SK-N-SH (cell line): ENCODE data around the gene CANT1. TPM values are rescaled to one million over a fixed set of nuclear protein-coding genes. Genes with fewer than 3 reads are reported as not detected.

Experiments
- CTCF ChIA-PET: fragments of 300-600, 350-600 bp; formaldehyde crosslinking; extraction: SDS; loops from one replicate; lab custom pipeline; 2021; lab: Yijun Ruan, JAX
- POLR2A ChIA-PET: fragments of 350-600 bp; sonication (Branson Sonifier 250); formaldehyde crosslinking; extraction: SDS; loops from one replicate; lab custom pipeline; 2020; ENCODE audit warnings: antibody characterized with exemption, inconsistent platforms; lab: Yijun Ruan, JAX
- DNase-seq: peaks from one replicate; pipeline ENCODE4 v3.0.0; 2012
- H2AFZ ChIP-seq: fragments of 200-600 bp; sonication (generic); 2 replicates; pipeline ENCODE4 v1.8.1; 2016; ENCODE audit warnings: antibody characterized with exemption, mild to moderate bottlenecking, low read depth
- H3F3A ChIP-seq: fragments of 200-600 bp; sonication (generic); replicated peaks from 2 replicates; pipeline ENCODE3; 2016; ENCODE audit warnings: antibody characterized with exemption, mild to moderate bottlenecking; ENCODE audit not compliant: insufficient read depth
- H3K27ac ChIP-seq, 2 experiments: fragments of 200-500 bp in 1 of 2; fragments of 200-600 bp in 1 of 2; sonication (Bioruptor generic) in 1 of 2; sonication (generic), shearing (Covaris generic) in 1 of 2; 2 replicates each; pipeline versions ENCODE4 v1.5.1 to v1.6.1; 2014 to 2016; ENCODE audit warnings: low read depth in 2 of 2, inconsistent platforms in 1 of 2, low read length in 1 of 2, mild to moderate bottlenecking in 1 of 2, mixed read lengths in 1 of 2
- H3K27me3 ChIP-seq: fragments of 200-600 bp; sonication (generic), shearing (Covaris generic); 2 replicates; pipeline ENCODE4 v1.6.1; 2016; ENCODE audit warnings: mixed run types; ENCODE audit not compliant: insufficient read depth
- H3K36me3 ChIP-seq, 2 experiments: fragments of 200-500 bp in 1 of 2; fragments of 200-600 bp in 1 of 2; sonication (Bioruptor generic) in 1 of 2; sonication (generic) in 1 of 2; replicated peaks in 1 of 2; 2 replicates each; pipeline versions ENCODE3 to v1.5.1; 2014 to 2016; ENCODE audit warnings: low read length in 1 of 2, mild to moderate bottlenecking in 1 of 2; ENCODE audit not compliant: insufficient read depth in 2 of 2, control insufficient read depth in 1 of 2
- H3K4me1 ChIP-seq, 2 experiments: fragments of 200-500 bp in 1 of 2; fragments of 200-600 bp in 1 of 2; sonication (Bioruptor generic) in 1 of 2; sonication (generic), shearing (Covaris generic) in 1 of 2; 2 replicates each; pipeline versions ENCODE4 v1.5.1 to v1.6.1; 2014 to 2016; ENCODE audit warnings: low read depth in 1 of 2, low read length in 1 of 2, mixed run types in 1 of 2; ENCODE audit not compliant: insufficient read depth in 2 of 2, control insufficient read depth in 1 of 2
- H3K4me2 ChIP-seq: fragments of 200-600 bp; sonication (generic), shearing (Covaris generic); 2 replicates; pipeline ENCODE4 v1.6.1; 2017; ENCODE audit warnings: mixed run types
- H3K4me3 ChIP-seq, 2 experiments: fragments of 200-500 bp in 1 of 2; fragments of 200-600 bp in 1 of 2; sonication (Bioruptor generic) in 1 of 2; sonication (generic), shearing (Covaris generic) in 1 of 2; 2 replicates each; pipeline versions ENCODE4 v1.5.1 to v1.8.1; 2014 to 2016; ENCODE audit warnings: low read depth in 2 of 2, inconsistent platforms in 1 of 2, low read length in 1 of 2, mild to moderate bottlenecking in 1 of 2, mixed read lengths in 1 of 2, moderate library complexity in 1 of 2
- H3K79me2 ChIP-seq: fragments of 200-600 bp; sonication (generic); 2 replicates; pipeline ENCODE4 v1.8.1; 2017; ENCODE audit warnings: mild to moderate bottlenecking; ENCODE audit not compliant: insufficient read depth
- H3K9ac ChIP-seq: fragments of 200-600 bp; sonication (generic); 2 replicates; pipeline ENCODE4 v1.6.1; 2017; ENCODE audit warnings: mixed run types
- H3K9me2 ChIP-seq: fragments of 200-600 bp; sonication (generic); 2 replicates; pipeline ENCODE4 v1.6.1; 2017; ENCODE audit warnings: mixed run types
- H3K9me3 ChIP-seq: fragments of 200-600 bp; sonication (generic); 2 replicates; pipeline ENCODE4 v1.6.1; 2017; ENCODE audit warnings: mixed run types, mild to moderate bottlenecking, moderate library complexity
- H4K20me1 ChIP-seq: fragments of 200-600 bp; sonication (generic); 2 replicates; pipeline ENCODE4 v1.6.1; 2017; ENCODE audit warnings: mild to moderate bottlenecking, mixed run types; ENCODE audit not compliant: insufficient read depth
- CHD2 ChIP-seq: fragments of 150-350 bp; IDR thresholded peaks from 2 replicates; pipeline ENCODE4 v1.6.1; 2018; ENCODE audit warnings: low read length; ENCODE audit not compliant: partially characterized antibody
- ELF1 ChIP-seq: IDR thresholded peaks from 2 replicates; pipeline ENCODE4 v1.4.0; 2012
- EZH2phosphoT487 ChIP-seq: fragments of 200-600 bp; sonication (generic); IDR thresholded peaks from 2 replicates; pipeline ENCODE4 v1.6.1; 2017; ENCODE audit warnings: low read depth, mixed run types, mild to moderate bottlenecking, antibody characterized with exemption, moderate library complexity, borderline replicate concordance
- FOXM1 ChIP-seq: IDR thresholded peaks from 2 replicates; pipeline ENCODE4 v1.4.0; 2012; ENCODE audit warnings: low read depth, mild to moderate bottlenecking
- GABPA ChIP-seq: IDR thresholded peaks from 2 replicates; pipeline ENCODE4 v1.4.0; 2012; ENCODE audit warnings: low read depth, mild to moderate bottlenecking
- GATA2 ChIP-seq: sonication (generic); formaldehyde crosslinking; IDR thresholded peaks from 2 replicates; pipeline ENCODE4 v1.5.0; 2020; ENCODE audit warnings: mild to moderate bottlenecking, missing genetic modification reagents
- MEF2A ChIP-seq: IDR thresholded peaks from 2 replicates; pipeline ENCODE4 v1.4.0; 2012; ENCODE audit warnings: low read depth, borderline replicate concordance
- MXI1 ChIP-seq: IDR thresholded peaks from 2 replicates; pipeline ENCODE4 v1.6.1; 2012; ENCODE audit warnings: mild to moderate bottlenecking, low read depth, low read length, improper control_type of control experiment
- NFIC ChIP-seq: IDR thresholded peaks from 2 replicates; pipeline ENCODE4 v1.4.0; 2012; ENCODE audit warnings: borderline replicate concordance
- POLR2AphosphoS5 ChIP-seq: IDR thresholded peaks from 2 replicates; pipeline ENCODE4 v1.6.1; 2012; ENCODE audit warnings: low read depth, low read length
- RAD21 ChIP-seq: IDR thresholded peaks from 2 replicates; pipeline ENCODE4 v1.6.1; 2012; ENCODE audit warnings: mild to moderate bottlenecking, low read length
- RCOR1 ChIP-seq: fragments of 150-350 bp; IDR thresholded peaks from 2 replicates; pipeline ENCODE4 v1.6.1; 2017; ENCODE audit warnings: antibody characterized with exemption, low read length
- RFX5 ChIP-seq: IDR thresholded peaks from 2 replicates; pipeline ENCODE4 v1.6.1; 2012; ENCODE audit warnings: mild to moderate bottlenecking, improper control_type of control experiment, low read length
- RXRA ChIP-seq: IDR thresholded peaks from 2 replicates; pipeline ENCODE4 v1.4.0; 2012; ENCODE audit warnings: low read depth, mild to moderate bottlenecking, borderline replicate concordance
- SIN3A ChIP-seq: IDR thresholded peaks from 2 replicates; pipeline ENCODE4 v1.6.1; 2012; ENCODE audit warnings: low read depth, mild to moderate bottlenecking, low read length, moderate library complexity, borderline replicate concordance
- TEAD4 ChIP-seq: IDR thresholded peaks from 2 replicates; pipeline ENCODE4 v1.4.0; 2012; ENCODE audit warnings: mild to moderate bottlenecking, borderline replicate concordance; ENCODE audit not compliant: insufficient read depth
- WGBS: methylation state at CpG from one replicate; pipeline ENCODE4 v1.1.6; 2017; ENCODE audit warnings: low lambda C conversion rate; 5-methylcytosine and 5-hydroxymethylcytosine counted together
- polyA plus RNA-seq, 3 experiments: library from polyadenylated mRNA; depleted of rRNA; stranded (reverse); fragments of >200 nt; gene quantifications; 2 replicates each; pipeline ENCODE4 v1.2.3, GENCODE V29; 2012
- TF ChIP-seq, protein P1 (sequence below): IDR thresholded peaks from 2 replicates; pipeline ENCODE4; 2012
- TF ChIP-seq, protein P2 (sequence below): IDR thresholded peaks from 2 replicates; pipeline ENCODE4 v1.6.1; 2012; ENCODE audit warnings: mild to moderate bottlenecking, low read depth, low read length, moderate library complexity
- TF ChIP-seq, protein P3 (sequence below): fragments of 150-350 bp; IDR thresholded peaks from 2 replicates; pipeline ENCODE4 v1.6.1; 2016; ENCODE audit warnings: mild to moderate bottlenecking, low read depth, low read length
- TF ChIP-seq, protein P4 (sequence below): fragments of 200-600 bp; sonication (generic); IDR thresholded peaks from 2 replicates; pipeline ENCODE4 v1.6.1; 2017; ENCODE audit warnings: antibody characterized with exemption, mild to moderate bottlenecking, moderate library complexity

The CANT1 gene
- polyA plus RNA-seq, 1 of the 3 experiments (the other 2 are of a cell fraction): 87.4 TPM

DNA sequence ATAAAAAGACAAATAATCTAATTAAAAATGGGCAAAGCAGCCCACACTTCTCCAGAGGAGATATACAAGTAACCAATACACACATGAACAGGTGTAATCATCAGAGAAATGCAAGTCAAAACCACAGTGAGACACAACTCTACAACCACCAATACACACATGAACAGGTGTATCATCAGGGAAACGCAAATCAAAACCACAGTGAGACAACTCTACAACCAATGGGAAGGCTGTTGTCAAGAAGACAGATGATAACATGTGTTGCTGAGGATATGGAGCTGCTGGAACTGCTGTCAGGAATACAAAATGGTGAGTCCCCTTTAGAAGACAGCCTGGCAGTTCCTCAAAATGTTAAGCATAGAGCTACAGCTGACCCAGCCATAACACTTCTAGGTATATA lies 42.6 kb upstream of the CANT1 start:
- POLR2A ChIA-PET: no interaction called here
- CTCF ChIA-PET: interaction anchor here (0.8 to 25.7 kb wide), 7 partner anchors 10 to 349 kb away, joined by 4 to 529 read pairs (median 13); partner anchors contain the start of gene C1QTNF1
- WGBS: 63% methylated on average over 1 of the region's 1 CpG

More for the DNA sequence above, 42.6 kb upstream of the CANT1 start:
- no peak for DNase-seq
- Histone ChIP-seq H3K79me2 (no peaks in the 10 kb centered on the region), H3K4me2 (no peak overlapping the region), H3K9ac (no peak overlapping the region), H3F3A (no peaks in the 10 kb centered on the region), H3K9me2 (no peaks in the 10 kb centered on the region), H3K4me1 (peaks cover 0 to 7% of the 10 kb centered on the region in 2 experiments; a peak in 1 of 4 replicates), H3K27ac (no peak overlapping the region), H3K9me3 (no peaks in the 10 kb centered on the region), H3K4me3 (no peak overlapping the region), H3K36me3 (no peaks in the 10 kb centered on the region), H4K20me1 (no peaks in the 10 kb centered on the region), H3K27me3 (no peaks in the 10 kb centered on the region), H2AFZ (no peak overlapping the region)
- TF ChIP-seq RFX5 (no peak), RXRA (no peak), GATA2 (no peak), CHD2 (no peak), EZH2phosphoT487 (no peak), RAD21 (no peak), MEF2A (no peak), FOXM1 (no peak), MXI1 (no peak), POLR2AphosphoS5 (no peak), NFIC (no peak), RCOR1 (no peak), GABPA (no peak), TEAD4 (no peak), ELF1 (no peak), SIN3A (no peak)
- TF ChIP-seq, protein P1, sequence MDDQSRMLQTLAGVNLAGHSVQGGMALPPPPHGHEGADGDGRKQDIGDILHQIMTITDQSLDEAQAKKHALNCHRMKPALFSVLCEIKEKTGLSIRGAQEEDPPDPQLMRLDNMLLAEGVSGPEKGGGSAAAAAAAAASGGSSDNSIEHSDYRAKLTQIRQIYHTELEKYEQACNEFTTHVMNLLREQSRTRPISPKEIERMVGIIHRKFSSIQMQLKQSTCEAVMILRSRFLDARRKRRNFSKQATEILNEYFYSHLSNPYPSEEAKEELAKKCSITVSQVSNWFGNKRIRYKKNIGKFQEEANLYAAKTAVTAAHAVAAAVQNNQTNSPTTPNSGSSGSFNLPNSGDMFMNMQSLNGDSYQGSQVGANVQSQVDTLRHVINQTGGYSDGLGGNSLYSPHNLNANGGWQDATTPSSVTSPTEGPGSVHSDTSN: no peak
- TF ChIP-seq, protein P2, sequence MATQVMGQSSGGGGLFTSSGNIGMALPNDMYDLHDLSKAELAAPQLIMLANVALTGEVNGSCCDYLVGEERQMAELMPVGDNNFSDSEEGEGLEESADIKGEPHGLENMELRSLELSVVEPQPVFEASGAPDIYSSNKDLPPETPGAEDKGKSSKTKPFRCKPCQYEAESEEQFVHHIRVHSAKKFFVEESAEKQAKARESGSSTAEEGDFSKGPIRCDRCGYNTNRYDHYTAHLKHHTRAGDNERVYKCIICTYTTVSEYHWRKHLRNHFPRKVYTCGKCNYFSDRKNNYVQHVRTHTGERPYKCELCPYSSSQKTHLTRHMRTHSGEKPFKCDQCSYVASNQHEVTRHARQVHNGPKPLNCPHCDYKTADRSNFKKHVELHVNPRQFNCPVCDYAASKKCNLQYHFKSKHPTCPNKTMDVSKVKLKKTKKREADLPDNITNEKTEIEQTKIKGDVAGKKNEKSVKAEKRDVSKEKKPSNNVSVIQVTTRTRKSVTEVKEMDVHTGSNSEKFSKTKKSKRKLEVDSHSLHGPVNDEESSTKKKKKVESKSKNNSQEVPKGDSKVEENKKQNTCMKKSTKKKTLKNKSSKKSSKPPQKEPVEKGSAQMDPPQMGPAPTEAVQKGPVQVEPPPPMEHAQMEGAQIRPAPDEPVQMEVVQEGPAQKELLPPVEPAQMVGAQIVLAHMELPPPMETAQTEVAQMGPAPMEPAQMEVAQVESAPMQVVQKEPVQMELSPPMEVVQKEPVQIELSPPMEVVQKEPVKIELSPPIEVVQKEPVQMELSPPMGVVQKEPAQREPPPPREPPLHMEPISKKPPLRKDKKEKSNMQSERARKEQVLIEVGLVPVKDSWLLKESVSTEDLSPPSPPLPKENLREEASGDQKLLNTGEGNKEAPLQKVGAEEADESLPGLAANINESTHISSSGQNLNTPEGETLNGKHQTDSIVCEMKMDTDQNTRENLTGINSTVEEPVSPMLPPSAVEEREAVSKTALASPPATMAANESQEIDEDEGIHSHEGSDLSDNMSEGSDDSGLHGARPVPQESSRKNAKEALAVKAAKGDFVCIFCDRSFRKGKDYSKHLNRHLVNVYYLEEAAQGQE: no peak
- TF ChIP-seq, protein P3, sequence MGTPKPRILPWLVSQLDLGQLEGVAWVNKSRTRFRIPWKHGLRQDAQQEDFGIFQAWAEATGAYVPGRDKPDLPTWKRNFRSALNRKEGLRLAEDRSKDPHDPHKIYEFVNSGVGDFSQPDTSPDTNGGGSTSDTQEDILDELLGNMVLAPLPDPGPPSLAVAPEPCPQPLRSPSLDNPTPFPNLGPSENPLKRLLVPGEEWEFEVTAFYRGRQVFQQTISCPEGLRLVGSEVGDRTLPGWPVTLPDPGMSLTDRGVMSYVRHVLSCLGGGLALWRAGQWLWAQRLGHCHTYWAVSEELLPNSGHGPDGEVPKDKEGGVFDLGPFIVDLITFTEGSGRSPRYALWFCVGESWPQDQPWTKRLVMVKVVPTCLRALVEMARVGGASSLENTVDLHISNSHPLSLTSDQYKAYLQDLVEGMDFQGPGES: no peak
- TF ChIP-seq, protein P4, sequence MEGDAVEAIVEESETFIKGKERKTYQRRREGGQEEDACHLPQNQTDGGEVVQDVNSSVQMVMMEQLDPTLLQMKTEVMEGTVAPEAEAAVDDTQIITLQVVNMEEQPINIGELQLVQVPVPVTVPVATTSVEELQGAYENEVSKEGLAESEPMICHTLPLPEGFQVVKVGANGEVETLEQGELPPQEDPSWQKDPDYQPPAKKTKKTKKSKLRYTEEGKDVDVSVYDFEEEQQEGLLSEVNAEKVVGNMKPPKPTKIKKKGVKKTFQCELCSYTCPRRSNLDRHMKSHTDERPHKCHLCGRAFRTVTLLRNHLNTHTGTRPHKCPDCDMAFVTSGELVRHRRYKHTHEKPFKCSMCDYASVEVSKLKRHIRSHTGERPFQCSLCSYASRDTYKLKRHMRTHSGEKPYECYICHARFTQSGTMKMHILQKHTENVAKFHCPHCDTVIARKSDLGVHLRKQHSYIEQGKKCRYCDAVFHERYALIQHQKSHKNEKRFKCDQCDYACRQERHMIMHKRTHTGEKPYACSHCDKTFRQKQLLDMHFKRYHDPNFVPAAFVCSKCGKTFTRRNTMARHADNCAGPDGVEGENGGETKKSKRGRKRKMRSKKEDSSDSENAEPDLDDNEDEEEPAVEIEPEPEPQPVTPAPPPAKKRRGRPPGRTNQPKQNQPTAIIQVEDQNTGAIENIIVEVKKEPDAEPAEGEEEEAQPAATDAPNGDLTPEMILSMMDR: no peak
